ENCODE results near the gene NEB. TPM values are rescaled to one million over a fixed set of nuclear protein-coding genes. Genes with fewer than 3 reads are reported as not detected.

NEB gene
- polyA plus RNA-seq, 2 of the 4 experiments (the other 2 are of a cell fraction): 0.67 to 4.4 TPM

GRCh38 chr2:151682459-151683003, 51.7 kb downstream of the NEB start:
- no peaks in the 10 kb centered on the region for H3K4me1 ChIP-seq
- no peak overlapping the region for H3K4me2 ChIP-seq
- H3K9me3 ChIP-seq: no peaks in the 10 kb centered on the region
- no peak for FAIRE-seq
- 22% methylated on average over 4 of the region's 4 CpGs for WGBS (ENCODE audit: missing lambda C conversion rate)
- DNase-seq (ENCODE audit: low read depth in 1 of 2, low spot score in 1 of 2): no peak
- POLR2A ChIA-PET: no interaction called here
- no peak for ATAC-seq
- CTCF ChIA-PET: interaction anchor here (0.6 kb wide), 1 partner anchor 54 kb away, joined by 5 read pairs; no protein-coding TSS in a partner anchor
- TF ChIP-seq KDM1A (IDR thresholded peaks at IDR 0.05; ENCODE audit: low read depth) (no peak), NFE2L2 (conservative IDR thresholded peaks at IDR 0.05; ENCODE audit: low read length) (no peak), RARB (CRISPR knock-in tag; IDR thresholded peaks at IDR 0.05) (no peak), HOXA7 (CRISPR knock-in tag; IDR thresholded peaks at IDR 0.05) (no peak), REST (IDR thresholded peaks at IDR 0.05) (no peak), ZFP36 (IDR thresholded peaks at IDR 0.05; ENCODE audit: borderline replicate concordance, partially characterized antibody) (no peak), RCOR1 (IDR thresholded peaks at IDR 0.05; ENCODE audit: low read depth, low read length) (no peak), E2F6 (IDR thresholded peaks at IDR 0.05; ENCODE audit: borderline replicate concordance, low read depth) (no peak), ZSCAN20 (CRISPR knock-in tag; IDR thresholded peaks at IDR 0.05) (no peak), CEBPB (IDR thresholded peaks at IDR 0.05) (no peak), HOXB13 (CRISPR knock-in tag; IDR thresholded peaks at IDR 0.05; ENCODE audit: low read depth) (no peak)
- no peak overlapping the region for H3K27ac ChIP-seq
- H3K4me3 ChIP-seq: no peak overlapping the region

GRCh38 chr2:151681051-151681450, 53.2 kb downstream of the NEB start:
- H3K4me1 ChIP-seq: no peaks in the 10 kb centered on the region
- no peak overlapping the region for H3K4me3 ChIP-seq
- no peak for TF ChIP-seq CEBPB (IDR thresholded peaks at IDR 0.05)
- TF ChIP-seq JUN (IDR thresholded peaks at IDR 0.05): no peak
- no peak for TF ChIP-seq FOXS1 (CRISPR knock-in tag; IDR thresholded peaks at IDR 0.05)
- no peak for TF ChIP-seq PBX3 (IDR thresholded peaks at IDR 0.05)
- no peak for TF ChIP-seq ZSCAN20 (CRISPR knock-in tag; IDR thresholded peaks at IDR 0.05)
- no peak for TF ChIP-seq EP300 (IDR thresholded peaks at IDR 0.05)
- TF ChIP-seq ESRRA (IDR thresholded peaks at IDR 0.05; ENCODE audit: borderline replicate concordance, low read length): no peak
- TF ChIP-seq EHMT2 (IDR thresholded peaks at IDR 0.05; ENCODE audit: low read depth): no peak
- DNase-seq (ENCODE audit: low read depth in 1 of 2, low spot score in 1 of 2): no peak
- POLR2A ChIA-PET: no interaction called here
- no peak overlapping the region for H3K4me2 ChIP-seq
- CTCF ChIA-PET: no interaction called here
- no peak for FAIRE-seq
- ATAC-seq: no peak
- WGBS (ENCODE audit: missing lambda C conversion rate): 47% methylated on average over 3 of the region's 3 CpGs
- H3K9me3 ChIP-seq: no peaks in the 10 kb centered on the region
- no peak overlapping the region for H3K27ac ChIP-seq

GRCh38 chr2:151679994-151680393, 54.3 kb downstream of the NEB start:
- CTCF ChIA-PET: no interaction called here
- TF ChIP-seq CBX8 (IDR thresholded peaks at IDR 0.05): no peak
- TF ChIP-seq CHD4 (IDR thresholded peaks at IDR 0.05; ENCODE audit: borderline replicate concordance): no peak
- no peak for TF ChIP-seq SREBF2 (IDR thresholded peaks at IDR 0.05)
- no peak for TF ChIP-seq SMC3 (IDR thresholded peaks at IDR 0.05)
- TF ChIP-seq NFE2L2 (conservative IDR thresholded peaks at IDR 0.05; ENCODE audit: low read length): no peak
- TF ChIP-seq ZNF302 (CRISPR knock-in tag; IDR thresholded peaks at IDR 0.05): no peak
- TF ChIP-seq CBX2 (IDR thresholded peaks at IDR 0.05; ENCODE audit: borderline replicate concordance, low read depth): no peak
- no peak for TF ChIP-seq USF2 (IDR thresholded peaks at IDR 0.05)
- TF ChIP-seq HOXB13 (CRISPR knock-in tag; IDR thresholded peaks at IDR 0.05; ENCODE audit: low read depth): no peak
- no peak for TF ChIP-seq PBX3 (IDR thresholded peaks at IDR 0.05)
- TF ChIP-seq NR3C1 (IDR thresholded peaks at IDR 0.05): no peak

More at GRCh38 chr2:151679994-151680393, 54.3 kb downstream of the NEB start:
- 56% methylated on average over 1 of the region's 1 CpG for WGBS (ENCODE audit: missing lambda C conversion rate)
- no peak for DNase-seq (ENCODE audit: low read depth in 1 of 2, low spot score in 1 of 2)
- ATAC-seq: no peak
- Histone ChIP-seq H3K9me3 (no peaks in the 10 kb centered on the region), H3K4me1 (no peaks in the 10 kb centered on the region), H3K27ac (no peak overlapping the region), H3K4me2 (no peak overlapping the region), H3K4me3 (no peak overlapping the region)
- POLR2A ChIA-PET: no interaction called here
- no peak for FAIRE-seq
